IMR-90 (cell line): Measurements from ENCODE around the gene COL6A3. TPM values are rescaled to one million over a fixed set of nuclear protein-coding genes. Genes with fewer than 3 reads are reported as not detected.

Experiments used
- ATAC-seq: fragments of 200-7000 bp; cut with Tn5 transposase; 2 replicates; pipeline ENCODE4 v1.9.1; 2020; ENCODE audit warnings: low read depth, mild to moderate bottlenecking, moderate library complexity
- BruUV-seq: library from RNA; stranded (reverse); fragments of 400-500 nt; replicated peaks from 2 replicates; lab custom pipeline; 2021; lab: Mats Ljungman, UMichigan
- CTCF ChIA-PET: fragments of 300-600 bp; formaldehyde crosslinking; extraction: SDS; loops from one replicate; lab custom pipeline; 2021; ENCODE audit warnings: antibody characterized with exemption; lab: Yijun Ruan, JAX
- POLR2A ChIA-PET: fragments of 300-600 bp; sonication (Branson Sonifier 250); formaldehyde crosslinking; loops from one replicate; lab custom pipeline; 2022; ENCODE audit warnings: antibody characterized with exemption; ENCODE audit not compliant: unreplicated experiment; lab: Charles Lee
- DNase-seq: peaks from one replicate; pipeline ENCODE4 v3.0.0; 2013
- H2AFZ ChIP-seq: replicated peaks from 2 replicates; pipeline ENCODE3; 2013; ENCODE audit warnings: low read length, mild to moderate bottlenecking; ENCODE audit not compliant: poor library complexity
- H2AK5ac ChIP-seq: 2 replicates; pipeline ENCODE4 v1.6.1; 2013; ENCODE audit warnings: low read depth, low read length, inconsistent platforms
- H2AK9ac ChIP-seq: replicated peaks from 2 replicates; pipeline ENCODE3; 2013; ENCODE audit warnings: mild to moderate bottlenecking, low read depth, low read length, moderate library complexity; ENCODE audit not compliant: poor library complexity
- H2BK120ac ChIP-seq: 2 replicates; pipeline ENCODE4 v1.6.1; 2013; ENCODE audit warnings: low read depth, low read length, inconsistent platforms
- H2BK15ac ChIP-seq: 3 replicates; pipeline ENCODE4 v1.6.1; 2013; ENCODE audit warnings: low read depth, low read length, inconsistent platforms
- H2BK20ac ChIP-seq: 2 replicates; pipeline ENCODE4 v1.6.1; 2013; ENCODE audit warnings: low read depth, mild to moderate bottlenecking, inconsistent platforms, low read length, moderate library complexity
- H2BK5ac ChIP-seq: 2 replicates; pipeline ENCODE4 v1.6.1; 2013; ENCODE audit warnings: mild to moderate bottlenecking, low read depth, low read length, inconsistent platforms; ENCODE audit not compliant: poor library complexity, severe bottlenecking
- H3K14ac ChIP-seq: replicated peaks from 2 replicates; pipeline ENCODE4 v1.6.1; 2013; ENCODE audit warnings: low read depth, low read length, inconsistent platforms
- H3K18ac ChIP-seq: 2 replicates; pipeline ENCODE4 v1.6.1; 2013; ENCODE audit warnings: low read depth, low read length, control low read depth
- H3K23ac ChIP-seq: 2 replicates; pipeline ENCODE4 v1.6.1; 2013; ENCODE audit warnings: low read depth, low read length, inconsistent platforms
- H3K27ac ChIP-seq: 2 replicates; pipeline ENCODE4 v1.5.1; 2013; ENCODE audit warnings: mild to moderate bottlenecking, control low read depth, low read length; ENCODE audit not compliant: insufficient read depth
- H3K27me3 ChIP-seq: 2 replicates; pipeline ENCODE4 v1.6.1; 2013; ENCODE audit warnings: low read length; ENCODE audit not compliant: control insufficient read depth, insufficient read depth
- H3K36me3 ChIP-seq: 2 replicates; pipeline ENCODE4 v1.6.1; 2013; ENCODE audit warnings: low read length, mixed read lengths; ENCODE audit not compliant: control insufficient read depth, insufficient read depth
- H3K4ac ChIP-seq: 2 replicates; pipeline ENCODE4 v1.6.1; 2013; ENCODE audit warnings: low read depth, low read length, inconsistent platforms
- H3K4me1 ChIP-seq: 2 replicates; pipeline ENCODE4 v1.6.1; 2013; ENCODE audit warnings: low read length, mixed read lengths; ENCODE audit not compliant: control insufficient read depth, insufficient read depth
- H3K4me2 ChIP-seq: 2 replicates; pipeline ENCODE4 v1.6.1; 2013; ENCODE audit warnings: low read depth, mild to moderate bottlenecking, control low read depth, low read length, moderate library complexity
- H3K4me3 ChIP-seq: 2 replicates; pipeline ENCODE4 v1.5.1; 2013; ENCODE audit warnings: low read depth, mild to moderate bottlenecking, control low read depth, low read length, moderate library complexity; ENCODE audit not compliant: insufficient read depth
- H3K56ac ChIP-seq: 2 replicates; pipeline ENCODE4 v1.6.1; 2013; ENCODE audit warnings: low read length, inconsistent platforms; ENCODE audit not compliant: insufficient read depth; ENCODE audit errors: extremely low read depth
- H3K79me1 ChIP-seq, 2 experiments: 2 replicates each; pipeline ENCODE4 v1.6.1; 2013; ENCODE audit warnings: low read length in 2 of 2, inconsistent platforms in 1 of 2, low read depth in 1 of 2
- H3K9ac ChIP-seq: 2 replicates; pipeline ENCODE4 v1.6.1; 2013; ENCODE audit warnings: low read depth, low read length, control low read depth
- H3K9me1 ChIP-seq: 2 replicates; pipeline ENCODE4 v1.6.1; 2013; ENCODE audit warnings: low read length, inconsistent platforms; ENCODE audit not compliant: insufficient read depth
- H3K9me3 ChIP-seq: 2 replicates; pipeline ENCODE4 v1.6.1; 2013; ENCODE audit warnings: low read length; ENCODE audit not compliant: control insufficient read depth, insufficient read depth
- H4K20me1 ChIP-seq: 2 replicates; pipeline ENCODE4 v1.6.1; 2013; ENCODE audit warnings: low read length, inconsistent platforms; ENCODE audit not compliant: insufficient read depth
- H4K5ac ChIP-seq: 2 replicates; pipeline ENCODE4 v1.6.1; 2013; ENCODE audit warnings: mild to moderate bottlenecking, low read depth, low read length, control low read depth
- H4K8ac ChIP-seq, 2 experiments: 2 replicates each; pipeline ENCODE4 v1.6.1; 2013; ENCODE audit warnings: low read depth in 2 of 2, low read length in 2 of 2, control low read depth in 1 of 2, inconsistent platforms in 1 of 2
- H4K91ac ChIP-seq: 2 replicates; pipeline ENCODE4 v1.6.1; 2013; ENCODE audit warnings: low read depth, low read length, inconsistent platforms; ENCODE audit not compliant: insufficient read depth
- FOS ChIP-seq: fragments of 150-350 bp; IDR thresholded peaks from 2 replicates; pipeline ENCODE4 v1.6.1; 2016; ENCODE audit warnings: low read depth, low read length
- RAD21 ChIP-seq: IDR thresholded peaks from 2 replicates; pipeline ENCODE4 v1.6.1; 2012; ENCODE audit warnings: low read length, improper control_type of control experiment
- WGBS, 2 experiments: methylation state at CpG; one replicate each; pipeline versions ENCODE4 v1.1.5 to v1.1.7; 2013; ENCODE audit warnings: missing lambda C conversion rate in 2 of 2; ENCODE audit not compliant: insufficient read length in 1 of 2; ENCODE audit errors: extremely low coverage in 2 of 2; 5-methylcytosine and 5-hydroxymethylcytosine counted together
- dilution Hi-C: fragments of 300-500 bp; cut with HindIII; formaldehyde crosslinking; loops from one replicate; pipeline ENCODE4 v1.14.3; 2018; ENCODE audit warnings: low sequenced_read_pairs; ENCODE audit not compliant: unreplicated experiment
- in situ Hi-C: fragments of 300-500 bp; cut with MboI; formaldehyde crosslinking; loops from 3 replicates; pipeline ENCODE4 v1.14.3; 2019; ENCODE audit warnings: low sequenced_read_pairs, inconsistent platforms, mixed read lengths
- intact Hi-C: fragments of 100-400 bp; cut with micrococcal nuclease; formaldehyde crosslinking; loops from 2 replicates; pipeline ENCODE4 v1.10.0; 2022
- polyA plus RNA-seq, 3 experiments: library from polyadenylated mRNA; depleted of rRNA; stranded (reverse); fragments of >200 nt; gene quantifications; 2 replicates each; pipeline ENCODE4 v1.2.3, GENCODE V29; 2012; ENCODE audit warnings: low replicate concordance in 1 of 3
- total RNA-seq: library from RNA; depleted of rRNA; stranded (reverse); fragments of >200 nt; gene quantifications from 2 replicates; pipeline ENCODE4 v1.2.3, GENCODE V29; 2012

COL6A3 gene
- total and polyA plus RNA-seq, 2 of the 4 experiments (the other 2 are of a cell fraction), result 964 to 1,855 TPM

- dilution Hi-C loops (no loop called here), in situ Hi-C loops (no loop called here), intact Hi-C loops (no loop called here)
- no peak overlapping the region for H3K56ac ChIP-seq
- H3K4me2 ChIP-seq, result no peak overlapping the region
- H2AK9ac ChIP-seq, result no peak overlapping the region
- DNase-seq (peak; percentile 40), ATAC-seq (peak; percentile 19; the same call in 1 of the 2 replicates)
- peak overlapping the region; percentile 65; the same call in 1 of the 3 replicates for H2BK15ac ChIP-seq
- ChIA-PET POLR2A (interaction anchor here (1.2 kb wide), 1 partner anchor 29 kb away, joined by 3 read pairs; no protein-coding TSS in a partner anchor), CTCF (interaction anchor here (0.6 to 1.0 kb wide), 2 partner anchors 19 to 147 kb away, joined by 6 read pairs; no protein-coding TSS in a partner anchor)
- no peaks in the 10 kb centered on the region for H3K27me3 ChIP-seq
- no peak overlapping the region for H3K4me3 ChIP-seq
- peak overlapping the region; percentile 63; the same call in 1 of the 2 replicates for H2AK5ac ChIP-seq
- peaks cover 17% of the 10 kb centered on the region for H3K4me1 ChIP-seq
- no peak overlapping the region for H3K9ac ChIP-seq
- H3K36me3 ChIP-seq, result no peaks in the 10 kb centered on the region
- TF ChIP-seq RAD21 (no peak), FOS (peak; percentile 25; the same call in 1 of the 2 replicates)
- no CpG with 5 or more reads among the region's 2 CpGs for WGBS, 2 experiments
- H3K27ac ChIP-seq, result peak overlapping the region; percentile 13; the same call in 1 of the 2 replicates
- H4K20me1 ChIP-seq, result no peaks in the 10 kb centered on the region
- peak overlapping the region; percentile 58 for H2BK120ac ChIP-seq
- peak overlapping the region; percentile 46 for H4K5ac ChIP-seq
- H2AFZ ChIP-seq, result peak overlapping the region; percentile 64
- BruUV-seq, result no TSS peak
- H2BK20ac ChIP-seq, result peak overlapping the region; percentile 45; the same call in 1 of the 2 replicates
- peak overlapping the region; percentile 65 for H3K4ac ChIP-seq
- H2BK5ac ChIP-seq, result peak overlapping the region; percentile 37
- H4K91ac ChIP-seq, result no peak overlapping the region; the same call in 1 of the 2 replicates
- peaks cover 15% of the 10 kb centered on the region for H3K9me1 ChIP-seq
- H3K14ac ChIP-seq, result peak overlapping the region; percentile 43
- H4K8ac ChIP-seq, result peak overlapping the region in 1 of 2 experiments; percentile 45; a peak in 2 of 4 replicates
- peaks cover 0 to 6% of the 10 kb centered on the region in 2 experiments; a peak in 1 of 4 replicates for H3K79me1 ChIP-seq
- no peaks in the 10 kb centered on the region for H3K9me3 ChIP-seq
- peak overlapping the region; percentile 43; the same call in 1 of the 2 replicates for H3K23ac ChIP-seq
- peak overlapping the region; percentile 26 for H3K18ac ChIP-seq
Measured at GRCh38 chr2:237440819-237441281, 26.9 kb upstream of the COL6A3 start.
